GM18951 (cell line): ENCODE results near the gene CAPZB.

Experiments
- POLR2A ChIP-seq: IDR thresholded peaks from 4 replicates; pipeline ENCODE4 v1.6.1; 2011; ENCODE audit warnings: mild to moderate bottlenecking; ENCODE audit not compliant: insufficient read length, insufficient read depth; ENCODE audit errors: extremely low read depth
- in situ Hi-C: fragments of 300-500 bp; cut with MboI; formaldehyde crosslinking; loops from one replicate; pipeline ENCODE4 v1.12.0; 2022; ENCODE audit warnings: low sequenced_read_pairs, mixed read lengths, inconsistent platforms; ENCODE audit not compliant: unreplicated experiment

The CAPZB gene

DNA sequence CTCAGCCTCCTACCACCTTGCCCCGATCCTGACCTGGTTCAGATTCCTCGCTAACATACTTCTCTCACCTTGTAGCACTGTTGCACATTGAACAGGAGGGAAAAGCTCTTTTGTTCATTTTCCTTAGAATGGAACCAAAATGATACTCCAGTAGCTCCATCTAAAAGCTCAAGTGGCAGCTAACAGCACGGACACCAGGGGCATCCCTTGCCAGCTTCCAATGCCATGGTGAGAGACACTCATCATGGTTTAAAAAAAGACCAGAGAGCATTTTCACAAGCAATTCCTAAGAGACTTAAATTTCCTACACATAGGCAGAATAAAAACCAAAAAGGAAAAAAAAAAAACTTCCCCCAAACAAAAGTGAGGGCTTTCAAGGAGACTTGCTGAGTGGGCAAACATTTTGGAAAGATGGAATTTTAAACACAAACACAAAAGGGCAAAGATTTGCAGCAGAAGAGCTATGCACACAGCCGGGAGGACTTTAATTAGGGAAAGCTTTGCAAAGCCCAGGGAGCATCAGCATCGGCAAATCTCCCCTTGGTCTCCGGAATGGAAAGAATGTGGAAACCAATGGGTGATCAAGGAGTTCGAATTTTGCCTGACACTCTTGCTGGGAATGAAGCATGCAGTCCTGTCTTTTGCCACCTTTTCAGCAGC is 84.3 kb downstream of the CAPZB start:
- in situ Hi-C loops = no loop called here
- TF ChIP-seq POLR2A = no peak

- no peak for TF ChIP-seq POLR2A
- in situ Hi-C loops = no loop called here
These were observed 85.1 kb downstream of the CAPZB start for GRCh38 chr1:19400192-19400611.

GRCh38 chr1:19398309-19398760 is 87.0 kb downstream of the CAPZB start:
- no peak for TF ChIP-seq POLR2A

DNA sequence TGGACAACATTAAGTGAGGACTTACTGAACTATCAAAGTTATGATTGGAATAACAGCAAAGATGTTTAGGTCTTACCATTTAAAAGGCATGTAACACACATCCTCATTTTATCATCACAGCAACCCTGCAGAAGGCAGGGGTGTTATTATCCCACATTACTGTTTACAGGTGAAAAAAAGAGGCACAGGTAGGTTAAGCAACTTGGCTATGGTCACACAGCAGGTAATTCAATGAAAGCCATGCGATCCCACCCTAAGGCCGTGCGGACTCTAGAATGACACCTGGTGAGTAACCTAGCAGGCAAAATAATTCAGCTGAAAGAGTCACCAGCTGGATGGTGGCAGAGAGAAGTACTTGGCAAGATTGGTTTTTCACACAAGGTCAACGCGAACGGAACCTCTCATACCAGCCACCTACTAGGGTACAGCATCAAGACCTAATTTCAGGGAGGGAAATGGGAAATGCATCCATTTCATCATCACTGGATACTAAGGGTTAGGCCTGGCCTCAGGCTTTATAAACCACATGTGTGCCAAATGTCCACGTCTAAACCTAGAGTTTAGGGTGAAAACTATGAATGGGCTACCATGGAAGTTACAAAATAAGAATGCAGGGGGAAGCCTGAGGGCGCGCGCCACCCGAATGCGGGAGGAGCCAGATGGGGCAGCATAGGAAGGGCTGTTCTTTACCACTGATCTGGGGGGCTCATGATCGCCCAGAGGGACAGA is 88.0 kb downstream of the CAPZB start:
- in situ Hi-C loops = loop anchor here (25.0 kb wide), 1 partner anchor 190 kb away; a partner anchor contains a TSS
- TF ChIP-seq POLR2A = no peak

More at GRCh38 chr1:19398309-19398760, 87.0 kb downstream of the CAPZB start:
- in situ Hi-C loops = loop anchor here (25.0 kb wide), 1 partner anchor 189 kb away; a partner anchor contains a TSS

DNA sequence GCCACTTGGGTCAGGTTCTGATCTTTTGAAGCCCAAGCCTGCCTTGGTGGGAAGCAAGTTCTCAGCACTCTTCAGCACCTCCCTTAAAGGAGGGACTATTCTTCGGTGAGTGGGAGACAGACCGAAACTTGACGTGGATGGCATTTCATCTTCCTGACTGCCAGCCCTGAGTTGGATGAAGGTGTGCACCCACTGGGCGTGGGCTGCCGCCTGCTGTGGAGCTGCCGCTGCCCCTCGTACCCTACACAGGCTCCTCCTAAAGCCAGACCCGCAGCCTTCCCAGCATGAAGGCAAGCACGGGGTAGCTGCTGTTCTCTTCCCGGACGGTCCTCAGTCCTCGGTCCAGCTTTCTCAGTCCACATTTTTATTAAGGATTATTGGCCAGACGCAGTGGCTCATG is 89.1 kb downstream of the CAPZB start:
- TF ChIP-seq POLR2A = no peak
- in situ Hi-C loops = loop anchor here (25.0 kb wide), 1 partner anchor 191 kb away; a partner anchor contains a TSS

DNA sequence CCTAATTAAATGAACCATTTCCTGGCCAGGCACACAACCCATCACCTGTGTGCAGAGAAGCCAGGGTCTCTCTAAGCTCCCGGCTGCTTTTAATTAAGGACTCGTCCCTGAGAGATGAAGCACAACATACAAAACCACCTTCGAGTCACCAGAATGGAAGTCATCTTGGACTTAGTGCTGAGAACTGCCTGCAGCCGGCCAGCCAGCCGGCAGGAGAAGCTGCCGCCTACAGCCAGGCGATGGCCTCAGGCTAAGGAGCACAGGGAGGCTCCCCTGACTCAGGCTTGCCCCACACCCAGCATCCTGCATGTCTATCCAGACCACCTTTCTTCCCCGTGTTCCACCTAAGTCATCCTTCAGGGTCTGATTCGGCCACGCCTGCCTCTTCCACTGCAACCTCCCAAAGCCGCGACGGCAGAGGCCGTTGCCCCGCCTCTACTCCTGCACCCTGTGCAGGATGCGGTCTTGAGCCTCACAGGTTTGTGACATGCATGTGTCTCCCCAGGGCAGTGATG is 89.6 kb downstream of the CAPZB start:
- in situ Hi-C loops = loop anchor here (25.0 kb wide), 1 partner anchor 192 kb away; a partner anchor contains a TSS

GRCh38 chr1:19393046-19393445 is 92.3 kb downstream of the CAPZB start:
- in situ Hi-C loops = loop anchor here (25.0 kb wide), 1 partner anchor 194 kb away; a partner anchor contains a TSS
- TF ChIP-seq POLR2A = peak; percentile 14

More for the DNA sequence above, 89.6 kb downstream of the CAPZB start:
- TF ChIP-seq POLR2A = no peak

GRCh38 chr1:19392221-19392620 is 93.1 kb downstream of the CAPZB start:
- in situ Hi-C loops = loop anchor here (25.0 kb wide), 1 partner anchor 195 kb away; a partner anchor contains a TSS
- TF ChIP-seq POLR2A = no peak

GRCh38 chr1:19391596-19391981 is 93.8 kb downstream of the CAPZB start:
- in situ Hi-C loops = loop anchor here (25.0 kb wide), 1 partner anchor 196 kb away; a partner anchor contains a TSS
- TF ChIP-seq POLR2A = no peak

GRCh38 chr1:19390901-19391595 is 94.3 kb downstream of the CAPZB start:
- in situ Hi-C loops = loop anchor here (25.0 kb wide), 1 partner anchor 196 kb away; a partner anchor contains a TSS
- peak; percentile 18 for TF ChIP-seq POLR2A

DNA sequence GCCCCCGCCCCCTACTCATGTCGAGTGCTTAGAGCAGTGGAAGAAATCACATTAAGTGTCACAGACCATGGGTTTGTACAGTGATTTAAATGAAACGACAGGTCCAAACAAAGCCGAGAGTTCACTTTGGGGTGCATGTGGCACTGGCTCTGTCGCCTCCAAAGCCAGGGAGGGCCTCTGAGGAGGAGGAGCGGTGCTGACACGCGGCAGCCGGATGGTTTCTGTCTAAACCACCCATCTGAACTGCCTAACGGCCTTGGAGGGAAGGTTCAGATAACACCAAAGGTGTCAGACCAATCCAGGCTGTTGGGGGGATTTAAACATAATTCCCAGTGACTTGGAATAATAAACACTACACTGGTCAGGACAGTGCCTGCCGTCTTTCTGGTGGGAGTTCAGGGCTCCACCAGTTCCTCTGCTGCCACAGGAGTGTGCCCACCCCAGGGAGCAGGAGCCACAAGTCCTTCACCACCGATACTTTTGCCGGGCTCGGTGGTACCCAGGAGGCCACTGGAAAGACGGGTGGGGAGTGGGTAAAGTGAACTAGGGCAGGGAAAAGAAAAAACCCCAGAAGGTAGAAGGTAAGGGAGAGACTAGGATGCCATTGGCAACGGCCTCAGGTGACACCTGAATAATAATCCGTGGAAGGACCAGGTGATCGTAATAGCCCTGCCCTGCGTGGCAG is 95.0 kb downstream of the CAPZB start:
- in situ Hi-C loops = loop anchor here (25.0 kb wide), 1 partner anchor 197 kb away; a partner anchor contains a TSS
- no peak for TF ChIP-seq POLR2A

- TF ChIP-seq POLR2A = no peak
- in situ Hi-C loops = loop anchor here (25.0 kb wide), 1 partner anchor 198 kb away; a partner anchor contains a TSS
These were observed 96.4 kb downstream of the CAPZB start for GRCh38 chr1:19388980-19389379.
